Bronchus fibroblast of lung (primary cell): Measurements from ENCODE around the gene PFDN1. TPM values are rescaled to one million over a fixed set of nuclear protein-coding genes. Genes with fewer than 3 reads are reported as not detected.

Source experiments
- total RNA-seq: library from RNA; depleted of rRNA; stranded (reverse); fragments of >200 nt; gene quantifications from 2 replicates; pipeline ENCODE4 v1.2.3, GENCODE V29; 2015

PFDN1 gene
- total RNA-seq, result 79.7 and 99.0 TPM in 2 replicates

GRCh38 chr5:140302786-140303639 is at the start of gene PFDN1:
TSS of gene PFDN1 (minus strand) at chr5:140303101. CDS start at chr5:140303073, 28 bp downstream.

GRCh38 chr5:140346348-140347221 is 43.7 kb upstream of the PFDN1 start, which contains the start of gene HBEGF:
TSS of gene HBEGF (minus strand) at chr5:140346603. CDS start at chr5:140346328, 275 bp downstream.

Other genes starting within 250 kb of the PFDN1 start
- 1.7 and 1.8 TPM in 2 replicates for gene PURA, start 189.0 kb downstream of the PFDN1 start, total RNA-seq
- 0.45 and 0.50 TPM in 2 replicates for gene IGIP, start 177.2 kb downstream of the PFDN1 start, total RNA-seq
- gene CYSTM1, start 127.9 kb downstream of the PFDN1 start, total RNA-seq, result 12.3 and 18.7 TPM in 2 replicates
- gene HBEGF, start 43.5 kb upstream of the PFDN1 start, total RNA-seq, result 2.4 and 3.5 TPM in 2 replicates
- gene SLC4A9, start 57.1 kb upstream of the PFDN1 start, total RNA-seq, result not detected in 2 replicates
- gene ANKHD1, start 98.7 kb upstream of the PFDN1 start, total RNA-seq, result 22.5 and 23.8 TPM in 2 replicates
- gene EIF4EBP3, start 244.6 kb upstream of the PFDN1 start, total RNA-seq, result 1.7 and 3.9 TPM in 2 replicates